Mucosa of gallbladder (tissue), 1 donor: ENCODE results near the gene CREG2. TPM values are rescaled to one million over a fixed set of nuclear protein-coding genes. Genes with fewer than 3 reads are reported as not detected.
"Not testable (repeated sequence)": the region's sequence is repeated elsewhere in the genome, so short reads cannot be mapped to it uniquely, and the experiment has no call there.

ENCODE experiments used
- DNase-seq: peaks from one replicate; pipeline ENCODE4 v3.0.0-alpha.2; 2020; ENCODE audit warnings: low spot score
- total RNA-seq: library from RNA; stranded (reverse); gene quantifications from one replicate; pipeline ENCODE4 v1.2.1, GENCODE V29; 2021
- donor health status: DM: no; HTN: no; CAD: no.

CREG2 gene
- total RNA-seq, 1 donor from 2014 or later: 0.26 TPM

GRCh38 chr2:101374821-101375561 lies 12.3 kb downstream of the CREG2 start:
- no peak for DNase-seq

GRCh38 chr2:101372792-101373191 lies 14.5 kb downstream of the CREG2 start:
- DNase-seq: no peak

GRCh38 chr2:101371636-101372035 lies 15.7 kb downstream of the CREG2 start:
- no peak for DNase-seq

- DNase-seq: no peak
Observed at GRCh38 chr2:101369100-101369499, 18.2 kb downstream of the CREG2 start.

GRCh38 chr2:101368376-101368775 lies 18.9 kb downstream of the CREG2 start:
- DNase-seq: no peak

GRCh38 chr2:101367508-101367907 lies 19.8 kb downstream of the CREG2 start:
- no peak for DNase-seq

- DNase-seq: no peak
Observed at GRCh38 chr2:101364878-101365277, 22.4 kb downstream of the CREG2 start.

- no peak for DNase-seq
Observed at GRCh38 chr2:101362777-101363176, 24.5 kb downstream of the CREG2 start.

- no peak for DNase-seq
Observed at GRCh38 chr2:101362316-101362715, 25.0 kb downstream of the CREG2 start.

- no peak for DNase-seq
Observed at GRCh38 chr2:101361522-101361921, 25.8 kb downstream of the CREG2 start.

- no peak for DNase-seq
Observed at GRCh38 chr2:101361121-101361520, 26.2 kb downstream of the CREG2 start.

GRCh38 chr2:101360232-101360631 lies 27.1 kb downstream of the CREG2 start:
- DNase-seq: no peak

GRCh38 chr2:101359410-101359954 lies 27.8 kb downstream of the CREG2 start:
- no peak for DNase-seq

GRCh38 chr2:101357376-101357775 lies 29.9 kb downstream of the CREG2 start:
- DNase-seq: no peak

- DNase-seq: no peak
Observed at GRCh38 chr2:101356521-101356920, 30.8 kb downstream of the CREG2 start.

- no peak for DNase-seq
Observed at GRCh38 chr2:101356055-101356454, 31.2 kb downstream of the CREG2 start.

GRCh38 chr2:101355401-101356054 lies 31.8 kb downstream of the CREG2 start:
- no peak for DNase-seq

GRCh38 chr2:101354420-101355311 lies 32.6 kb downstream of the CREG2 start:
- no peak for DNase-seq

GRCh38 chr2:101352631-101353030 lies 34.7 kb downstream of the CREG2 start:
- DNase-seq: not testable (repeated sequence)

- no peak for DNase-seq
Observed at GRCh38 chr2:101351207-101351606, 36.1 kb downstream of the CREG2 start.

- no peak for DNase-seq
Observed at GRCh38 chr2:101349893-101350662, 37.2 kb downstream of the CREG2 start.
